GM19043 (cell line): ENCODE data around the gene CRYGA.
"Not testable (repeated sequence)": the region's sequence is repeated elsewhere in the genome, so short reads cannot be mapped to it uniquely, and the experiment has no call there.

Experiments used
- ATAC-seq: cut with Tn5 transposase; IDR thresholded peaks from one replicate; pipeline ENCODE4 v1.9.1; 2021; ENCODE audit warnings: low read depth; ENCODE audit not compliant: unreplicated experiment

Gene CRYGA

GRCh38 chr2:208129744-208130711, 33.4 kb downstream of the CRYGA start, which contains the start of gene CRYGC:
Gene CRYGC, minus strand, starts transcription at chr2:208129828. Its CDS starts 36 bp downstream, at chr2:208129792.
- no peak for ATAC-seq

DNA sequence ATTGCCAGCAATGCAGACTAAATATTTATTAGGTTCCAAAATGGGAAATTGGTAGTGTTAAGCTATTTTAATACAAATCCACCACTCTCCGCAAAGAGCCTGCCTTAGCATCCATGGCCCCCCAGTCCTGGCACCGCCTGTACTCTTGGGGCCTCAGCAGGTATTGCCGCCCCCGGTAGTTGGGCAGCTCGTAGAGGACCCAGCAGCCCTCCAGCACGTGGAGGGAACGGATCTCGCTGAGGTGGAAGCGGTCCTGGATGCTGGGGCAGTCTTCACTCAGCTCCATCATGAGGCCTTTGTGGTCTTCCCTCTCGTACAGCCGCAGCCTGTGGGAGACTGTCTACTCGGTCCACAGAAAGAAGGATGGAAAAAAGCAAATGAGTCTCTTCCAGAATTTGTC, 35.3 kb downstream of the CRYGA start:
- ATAC-seq: no peak

DNA sequence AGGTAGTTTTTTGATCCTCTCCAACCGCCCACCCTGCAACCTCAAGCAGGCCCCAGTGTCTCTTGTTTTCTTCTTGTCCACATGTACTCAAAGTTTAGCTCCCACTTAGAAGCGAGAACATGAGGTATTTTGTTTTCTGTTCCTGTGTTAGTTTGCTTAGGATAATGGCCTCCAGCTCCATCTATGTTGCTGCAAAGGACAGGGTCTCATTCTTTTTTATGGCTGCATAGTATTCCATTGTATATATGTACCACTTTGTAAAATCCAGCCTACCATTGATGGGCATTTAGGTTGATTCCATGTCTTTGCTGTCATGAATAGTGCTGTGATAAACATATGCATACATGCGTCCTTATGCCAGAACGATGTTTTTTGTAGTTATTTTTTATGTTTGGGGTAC, 36.3 kb downstream of the CRYGA start:
- no peak for ATAC-seq

DNA sequence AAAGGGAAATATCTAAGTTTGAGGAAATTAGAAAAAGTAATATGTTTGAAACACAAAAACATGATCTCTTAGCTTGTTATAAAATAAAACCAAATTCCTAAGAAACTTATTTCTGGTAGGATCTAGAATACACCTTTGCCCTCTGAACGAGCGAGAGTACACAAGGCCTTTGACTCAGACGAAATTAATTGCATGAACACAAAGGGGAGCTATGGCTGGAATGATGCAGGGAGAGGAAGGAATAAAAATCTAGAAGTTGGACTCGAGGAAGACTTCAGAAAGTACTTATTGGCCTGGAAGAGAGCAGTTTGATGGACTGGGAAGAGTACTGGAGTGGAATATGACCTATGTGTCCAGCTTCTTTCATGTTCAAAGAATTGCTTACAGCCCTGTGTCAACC, 38.1 kb downstream of the CRYGA start:
- ATAC-seq: no peak

- not testable (repeated sequence) for ATAC-seq
These were observed 39.2 kb downstream of the CRYGA start, which contains the start of gene CRYGD for GRCh38 chr2:208124013-208124715. Gene CRYGD, minus strand, starts transcription at chr2:208124524. Its CDS starts 51 bp downstream, at chr2:208124473.

DNA sequence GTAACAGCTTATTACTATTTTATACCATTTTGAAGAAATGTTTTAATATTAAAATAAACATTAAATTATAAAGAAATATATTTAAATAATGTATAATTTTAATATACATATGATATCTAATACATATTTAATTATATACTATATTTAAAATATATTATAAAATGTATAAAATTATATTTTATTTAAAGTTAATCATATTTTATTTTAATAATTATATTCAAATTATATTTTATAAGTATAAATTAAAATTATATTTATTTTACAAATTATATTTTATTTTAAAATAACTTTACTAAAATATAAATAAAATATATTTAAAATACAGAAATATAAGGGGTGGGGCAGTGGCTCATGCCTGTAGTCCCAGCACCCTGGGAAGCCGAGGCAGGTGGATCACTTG, 41.1 kb downstream of the CRYGA start:
- ATAC-seq: no peak

DNA sequence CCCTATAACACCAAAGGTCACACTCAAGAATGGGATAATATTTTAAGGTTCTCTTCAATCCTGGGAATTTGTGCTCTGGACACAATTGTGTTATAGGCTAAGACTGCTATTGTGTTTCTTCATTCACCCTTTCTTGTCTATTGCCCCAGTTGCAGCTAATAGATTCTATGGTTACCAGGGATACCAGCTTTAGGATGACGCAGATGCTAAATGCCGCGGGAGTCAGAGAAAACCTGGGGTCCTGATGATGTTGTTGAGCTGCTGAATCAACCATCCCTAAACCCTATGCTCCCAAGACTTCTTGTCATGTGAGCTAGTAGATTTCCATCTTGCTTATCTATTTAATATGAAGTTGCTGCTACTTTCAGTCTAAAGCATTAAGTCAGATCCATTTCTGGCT, 44.5 kb downstream of the CRYGA start:
- no peak for ATAC-seq

DNA sequence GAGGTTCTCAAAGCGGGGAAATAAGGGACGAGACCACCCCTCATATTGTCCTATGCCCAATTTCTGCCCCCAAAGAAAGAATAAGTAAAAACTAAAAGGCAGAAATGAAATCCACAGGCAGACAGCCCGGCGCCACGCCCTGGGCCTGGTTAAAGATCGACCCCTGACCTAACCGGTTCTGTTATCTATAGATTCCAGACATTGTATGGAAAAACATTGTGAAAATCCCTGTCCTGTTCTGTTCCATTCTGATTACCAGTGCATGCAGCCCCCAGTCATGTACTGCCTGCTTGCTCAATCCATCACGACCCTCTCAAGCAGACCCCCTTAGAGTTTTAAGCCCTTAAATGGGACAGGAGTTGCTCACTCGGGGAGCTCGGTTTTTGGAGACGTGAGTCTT, 46.0 kb downstream of the CRYGA start:
- ATAC-seq: not testable (repeated sequence)

GRCh38 chr2:208112969-208113368, 50.4 kb downstream of the CRYGA start:
- ATAC-seq: no peak

GRCh38 chr2:208112273-208112745, 51.1 kb downstream of the CRYGA start:
- ATAC-seq: not testable (repeated sequence)
